CD14-positive monocyte (primary cell): ENCODE data around the gene CTDSPL. TPM values are rescaled to one million over a fixed set of nuclear protein-coding genes. Genes with fewer than 3 reads are reported as not detected.

Source experiments
- DNase-seq, 3 donors: peaks; one replicate each; pipeline ENCODE4 v3.0.0-alpha.2; 2011 to 2022
- H2AFZ ChIP-seq: 2 replicates; pipeline ENCODE4 v1.6.0; 2012; ENCODE audit warnings: mild to moderate bottlenecking, low read depth, low read length, inconsistent platforms; ENCODE audit not compliant: insufficient read depth, poor library complexity, severe bottlenecking
- H3K27ac ChIP-seq, 2 donors: 1 replicate in 1 of 2; 2 replicates in 1 of 2; pipeline ENCODE4 v1.5.1; 2012 to 2013; ENCODE audit warnings: low read length in 2 of 2, control low read depth in 1 of 2, inconsistent platforms in 1 of 2, low read depth in 1 of 2, mild to moderate bottlenecking in 1 of 2
- H3K27me3 ChIP-seq, 2 donors: one replicate each; pipeline versions ENCODE4 v1.6.0 to v1.6.1; 2011 to 2013; ENCODE audit warnings: low read length in 2 of 2; ENCODE audit not compliant: control insufficient read depth in 2 of 2, insufficient read depth in 2 of 2
- H3K36me3 ChIP-seq, 2 donors: replicated peaks in 1 of 2; 1 replicate in 1 of 2; 2 replicates in 1 of 2; pipeline versions ENCODE4 v1.5.1 to v1.6.1; 2012 to 2013; ENCODE audit warnings: low read length in 2 of 2, control low read depth in 1 of 2, inconsistent platforms in 1 of 2, mild to moderate bottlenecking in 1 of 2; ENCODE audit not compliant: insufficient read depth in 2 of 2, control insufficient read depth in 1 of 2
- H3K4me1 ChIP-seq, 2 donors: 1 replicate in 1 of 2; 2 replicates in 1 of 2; pipeline versions ENCODE4 v1.5.1 to v1.6.1; 2012 to 2013; ENCODE audit warnings: low read length in 2 of 2, control low read depth in 1 of 2, inconsistent platforms in 1 of 2, mild to moderate bottlenecking in 1 of 2, moderate library complexity in 1 of 2; ENCODE audit not compliant: insufficient read depth in 2 of 2, control insufficient read depth in 1 of 2
- H3K4me2 ChIP-seq: replicated peaks from 2 replicates; pipeline ENCODE3; 2012; ENCODE audit warnings: low read length, moderate library complexity, mild to moderate bottlenecking; ENCODE audit not compliant: poor library complexity, severe bottlenecking; ENCODE audit errors: extremely low read depth
- H3K4me3 ChIP-seq, 3 experiments: fragments of 200-600 bp in 1 of 3; sonication (generic) in 1 of 3; replicated peaks in 1 of 3; 1 replicate in 2 of 3; 2 replicates in 1 of 3; pipeline ENCODE4 v1.5.1; 2011 to 2013; ENCODE audit warnings: low read length in 3 of 3, mild to moderate bottlenecking in 3 of 3, control low read depth in 2 of 3, low read depth in 2 of 3, inconsistent platforms in 1 of 3, moderate library complexity in 1 of 3
- H3K79me2 ChIP-seq: 2 replicates; pipeline ENCODE4 v1.6.0; 2012; ENCODE audit warnings: mild to moderate bottlenecking, control low read depth, inconsistent platforms, low read length, moderate library complexity; ENCODE audit not compliant: insufficient read depth
- H3K9ac ChIP-seq: 2 replicates; pipeline ENCODE4 v1.6.0; 2017; ENCODE audit warnings: low read length, mild to moderate bottlenecking; ENCODE audit not compliant: insufficient read depth, poor library complexity, severe bottlenecking
- H3K9me3 ChIP-seq, 2 donors: replicated peaks in 1 of 2; 1 replicate in 1 of 2; 2 replicates in 1 of 2; pipeline versions ENCODE4 v1.5.1 to v1.6.1; 2012 to 2013; ENCODE audit warnings: low read length in 2 of 2, control low read depth in 1 of 2; ENCODE audit not compliant: control insufficient read depth in 1 of 2, insufficient read depth in 1 of 2
- H4K20me1 ChIP-seq: 2 replicates; pipeline ENCODE4 v1.6.0; 2012; ENCODE audit warnings: mild to moderate bottlenecking, low read length, control low read depth, moderate library complexity; ENCODE audit not compliant: insufficient read depth
- H3K27ac Mint-ChIP-seq, 7 donors: one replicate each; pipeline ENCODE4 v1.8.0; 2020; ENCODE audit warnings: mild to moderate bottlenecking in 7 of 7, mixed read lengths in 7 of 7, moderate library complexity in 6 of 7, inconsistent platforms in 2 of 7
- H3K27me3 Mint-ChIP-seq, 3 donors: one replicate each; pipeline ENCODE4 v1.8.0; 2021 to 2022; ENCODE audit warnings: low read depth in 3 of 3, mild to moderate bottlenecking in 3 of 3, mixed read lengths in 3 of 3, moderate library complexity in 3 of 3, inconsistent platforms in 1 of 3
- H3K36me3 Mint-ChIP-seq, 2 donors: one replicate each; pipeline ENCODE4 v1.8.0; 2020; ENCODE audit warnings: mixed read lengths in 2 of 2, inconsistent platforms in 1 of 2, mild to moderate bottlenecking in 1 of 2
- H3K4me1 Mint-ChIP-seq: one replicate; pipeline ENCODE4 v1.8.0; 2020; ENCODE audit warnings: mild to moderate bottlenecking, mixed read lengths
- H3K4me3 Mint-ChIP-seq, 2 donors: one replicate each; pipeline ENCODE4 v1.8.0; 2020; ENCODE audit warnings: mild to moderate bottlenecking in 2 of 2, mixed read lengths in 2 of 2, moderate library complexity in 1 of 2
- H3K9me3 Mint-ChIP-seq, 7 donors: one replicate each; pipeline ENCODE4 v1.8.0; 2020 to 2022; ENCODE audit warnings: mixed read lengths in 7 of 7, mild to moderate bottlenecking in 6 of 7, moderate library complexity in 6 of 7, inconsistent platforms in 2 of 7
- CTCF ChIP-seq: fragments of 200-600 bp; IDR thresholded peaks from one replicate; pipeline ENCODE4 v1.8.0; 2022; ENCODE audit warnings: antibody characterized with exemption, mild to moderate bottlenecking
- WGBS: methylation state at CpG from one replicate; pipeline ENCODE4 v1.1.5; 2013; ENCODE audit warnings: missing lambda C conversion rate; ENCODE audit not compliant: insufficient coverage; 5-methylcytosine and 5-hydroxymethylcytosine counted together
- intact Hi-C, 2 donors: fragments of 100-400 bp; cut with micrococcal nuclease; formaldehyde crosslinking; loops; one replicate each; pipeline versions ENCODE4 v1.15.0 to v1.15.1; 2023
- polyA plus RNA-seq, 3 donors: library from polyadenylated mRNA; depleted of rRNA in 1 of 3; unstranded in 2 of 3; stranded (reverse) in 1 of 3; fragments of 300-500 nt in 2 of 3; fragments of >200 nt in 1 of 3; fragmentation: Illumina TruSeq in 2 of 3; gene quantifications; 1 replicate in 2 of 3; 2 replicates in 1 of 3; pipeline ENCODE4 v1.2.3, GENCODE V29; 2012 to 2021

CTDSPL gene
- polyA plus RNA-seq, 3 donors = 0.15 to 0.69 (median 0.33) TPM

GRCh38 chr3:37988931-37989525, 127.3 kb downstream of the CTDSPL start:
- H3K79me2 ChIP-seq = no peaks in the 10 kb centered on the region
- H3K4me3 Mint-ChIP-seq = no peak overlapping the region
- TF ChIP-seq CTCF = no peak
- no peaks in the 10 kb centered on the region for H3K27me3 ChIP-seq
- H3K4me3 ChIP-seq = no peak overlapping the region
- intact Hi-C loops = no loop called here
- H2AFZ ChIP-seq = no peak overlapping the region
- H3K9me3 Mint-ChIP-seq = no peaks in the 10 kb centered on the region
- H3K4me1 ChIP-seq = peaks cover 48 to 60% of the 10 kb centered on the region in 2 donors
- WGBS = over 99% methylated on average over 13 of the region's 15 CpGs
- H3K4me2 ChIP-seq = no peak overlapping the region
- H3K4me1 Mint-ChIP-seq = peaks cover 63% of the 10 kb centered on the region
- no peak for DNase-seq
- H3K36me3 ChIP-seq = no peaks in the 10 kb centered on the region
- H4K20me1 ChIP-seq = no peaks in the 10 kb centered on the region
- H3K9me3 ChIP-seq = no peaks in the 10 kb centered on the region
- H3K27ac Mint-ChIP-seq = peak overlapping the region; percentile 32 to 77 (median 70)
- no peaks in the 10 kb centered on the region for H3K36me3 Mint-ChIP-seq
- no peak overlapping the region for H3K27ac ChIP-seq
- H3K9ac ChIP-seq = no peak overlapping the region
- H3K27me3 Mint-ChIP-seq = peaks cover 2 to 5% (median 2%) of the 10 kb centered on the region in 3 donors

- no peaks in the 10 kb centered on the region for H3K9me3 ChIP-seq
- Mint-ChIP-seq H3K4me1 (peaks cover 63% of the 10 kb centered on the region), H3K9me3 (no peaks in the 10 kb centered on the region), H3K36me3 (no peaks in the 10 kb centered on the region), H3K27me3 (peaks cover 0 to 5% (median 2%) of the 10 kb centered on the region in 3 donors), H3K27ac (peak overlapping the region in 2 of 7 donors; percentile 16 to 50), H3K4me3 (no peak overlapping the region)
- no peak overlapping the region for H3K4me2 ChIP-seq
- no peak overlapping the region for H2AFZ ChIP-seq
- H3K27me3 ChIP-seq = no peaks in the 10 kb centered on the region
- peaks cover 8% of the 10 kb centered on the region for H3K79me2 ChIP-seq
- intact Hi-C loops = no loop called here
- peaks cover 45 to 60% of the 10 kb centered on the region in 2 donors for H3K4me1 ChIP-seq
- no peaks in the 10 kb centered on the region for H3K36me3 ChIP-seq
- H3K4me3 ChIP-seq = no peak overlapping the region
- WGBS = 100% methylated on average over 2 of the region's 7 CpGs
- H4K20me1 ChIP-seq = no peaks in the 10 kb centered on the region
- DNase-seq = no peak
- H3K27ac ChIP-seq = no peak overlapping the region
- H3K9ac ChIP-seq = no peak overlapping the region
- TF ChIP-seq CTCF = no peak
Observed at GRCh38 chr3:37989821-37990480, 128.3 kb downstream of the CTDSPL start.
